ENCODE measurements around the gene GATA2.

DNA sequence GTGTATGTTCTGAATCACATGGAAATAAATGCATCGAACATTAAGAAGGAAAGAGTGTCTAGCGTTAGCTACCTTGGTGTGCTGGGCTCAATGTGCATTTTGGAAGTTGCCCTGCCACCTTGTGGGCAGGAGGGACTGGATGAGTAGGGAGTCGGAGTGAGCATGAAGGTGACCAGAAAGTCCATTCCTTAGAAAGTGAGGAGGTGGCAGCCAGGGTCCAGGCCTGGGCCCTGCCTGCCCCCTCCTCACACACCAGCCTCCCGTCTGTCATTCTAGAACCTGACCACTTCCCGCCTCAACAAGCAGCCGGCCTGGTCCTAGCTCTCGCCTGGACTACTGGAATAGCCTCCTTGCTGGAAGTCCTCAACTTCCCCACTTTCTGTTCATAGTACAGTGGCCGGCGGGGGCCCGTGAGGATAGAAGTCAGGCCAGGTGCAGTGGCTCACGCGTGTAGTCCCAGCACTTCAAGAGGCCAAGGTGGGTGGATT is 10.2 kb upstream of the GATA2 start:
- no peak for TF ChIP-seq POLR2A (IDR thresholded peaks at IDR 0.05)
- TF ChIP-seq, protein P1, sequence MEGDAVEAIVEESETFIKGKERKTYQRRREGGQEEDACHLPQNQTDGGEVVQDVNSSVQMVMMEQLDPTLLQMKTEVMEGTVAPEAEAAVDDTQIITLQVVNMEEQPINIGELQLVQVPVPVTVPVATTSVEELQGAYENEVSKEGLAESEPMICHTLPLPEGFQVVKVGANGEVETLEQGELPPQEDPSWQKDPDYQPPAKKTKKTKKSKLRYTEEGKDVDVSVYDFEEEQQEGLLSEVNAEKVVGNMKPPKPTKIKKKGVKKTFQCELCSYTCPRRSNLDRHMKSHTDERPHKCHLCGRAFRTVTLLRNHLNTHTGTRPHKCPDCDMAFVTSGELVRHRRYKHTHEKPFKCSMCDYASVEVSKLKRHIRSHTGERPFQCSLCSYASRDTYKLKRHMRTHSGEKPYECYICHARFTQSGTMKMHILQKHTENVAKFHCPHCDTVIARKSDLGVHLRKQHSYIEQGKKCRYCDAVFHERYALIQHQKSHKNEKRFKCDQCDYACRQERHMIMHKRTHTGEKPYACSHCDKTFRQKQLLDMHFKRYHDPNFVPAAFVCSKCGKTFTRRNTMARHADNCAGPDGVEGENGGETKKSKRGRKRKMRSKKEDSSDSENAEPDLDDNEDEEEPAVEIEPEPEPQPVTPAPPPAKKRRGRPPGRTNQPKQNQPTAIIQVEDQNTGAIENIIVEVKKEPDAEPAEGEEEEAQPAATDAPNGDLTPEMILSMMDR (IDR thresholded peaks at IDR 0.05), result peak in 2 of 6 experiments; percentile 15 to 16
